ENCODE measurements around the gene OIT3. TPM values are rescaled to one million over a fixed set of nuclear protein-coding genes. Genes with fewer than 3 reads are reported as not detected.

Gene OIT3
- total RNA-seq, 2 donors from 2014 or later = 0.15 to 0.19 TPM

GRCh38 chr10:72886621-72887020, 6.9 kb upstream of the OIT3 start:
- Histone ChIP-seq H3K9me3 (no peaks in the 10 kb centered on the region), H3K36me3 (no peaks in the 10 kb centered on the region), H3K9ac (ENCODE audit: low read depth in 2 of 2, low read length in 2 of 2) (no peak overlapping the region), H3K4me3 (no peak overlapping the region), H3K4me1 (no peaks in the 10 kb centered on the region), H3K27ac (no peak overlapping the region), H3K27me3 (no peaks in the 10 kb centered on the region)
- intact Hi-C loops (cut with DNase I) = no loop called here
- no peak for DNase-seq
- TF ChIP-seq, protein P1, sequence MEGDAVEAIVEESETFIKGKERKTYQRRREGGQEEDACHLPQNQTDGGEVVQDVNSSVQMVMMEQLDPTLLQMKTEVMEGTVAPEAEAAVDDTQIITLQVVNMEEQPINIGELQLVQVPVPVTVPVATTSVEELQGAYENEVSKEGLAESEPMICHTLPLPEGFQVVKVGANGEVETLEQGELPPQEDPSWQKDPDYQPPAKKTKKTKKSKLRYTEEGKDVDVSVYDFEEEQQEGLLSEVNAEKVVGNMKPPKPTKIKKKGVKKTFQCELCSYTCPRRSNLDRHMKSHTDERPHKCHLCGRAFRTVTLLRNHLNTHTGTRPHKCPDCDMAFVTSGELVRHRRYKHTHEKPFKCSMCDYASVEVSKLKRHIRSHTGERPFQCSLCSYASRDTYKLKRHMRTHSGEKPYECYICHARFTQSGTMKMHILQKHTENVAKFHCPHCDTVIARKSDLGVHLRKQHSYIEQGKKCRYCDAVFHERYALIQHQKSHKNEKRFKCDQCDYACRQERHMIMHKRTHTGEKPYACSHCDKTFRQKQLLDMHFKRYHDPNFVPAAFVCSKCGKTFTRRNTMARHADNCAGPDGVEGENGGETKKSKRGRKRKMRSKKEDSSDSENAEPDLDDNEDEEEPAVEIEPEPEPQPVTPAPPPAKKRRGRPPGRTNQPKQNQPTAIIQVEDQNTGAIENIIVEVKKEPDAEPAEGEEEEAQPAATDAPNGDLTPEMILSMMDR (IDR thresholded peaks at IDR 0.05) = no peak

DNA sequence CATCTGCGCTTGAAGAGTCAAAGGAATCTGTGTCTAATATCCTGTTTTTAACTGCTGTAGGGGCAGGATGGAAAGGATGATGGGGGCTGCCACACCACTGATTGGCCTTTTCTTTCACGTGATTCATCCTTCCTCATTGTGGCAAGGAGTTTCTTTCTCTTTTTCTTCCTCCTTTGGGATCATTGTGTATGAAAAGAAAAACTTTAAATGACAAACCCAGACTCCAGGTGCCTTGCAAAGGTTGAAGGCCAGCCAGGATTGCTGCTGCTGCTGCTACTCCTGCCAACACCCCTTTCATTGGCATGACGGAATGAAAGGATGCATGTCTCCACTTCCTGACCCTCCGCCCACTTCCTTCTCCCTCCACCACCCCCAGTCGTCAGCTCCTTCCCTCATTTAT, 6.5 kb upstream of the OIT3 start:
- no peak for DNase-seq
- Histone ChIP-seq H3K4me1 (no peaks in the 10 kb centered on the region), H3K27ac (no peak overlapping the region), H3K27me3 (no peaks in the 10 kb centered on the region), H3K36me3 (no peaks in the 10 kb centered on the region), H3K4me3 (no peak overlapping the region), H3K9ac (ENCODE audit: low read depth in 2 of 2, low read length in 2 of 2) (no peak overlapping the region), H3K9me3 (no peaks in the 10 kb centered on the region)
- intact Hi-C loops (cut with DNase I) = no loop called here
- TF ChIP-seq, protein P1 (IDR thresholded peaks at IDR 0.05) = no peak

GRCh38 chr10:72888151-72888638, 5.3 kb upstream of the OIT3 start:
- no peak for DNase-seq
- Histone ChIP-seq H3K27ac (no peak overlapping the region), H3K27me3 (no peaks in the 10 kb centered on the region), H3K4me1 (no peaks in the 10 kb centered on the region), H3K36me3 (no peaks in the 10 kb centered on the region), H3K9ac (ENCODE audit: low read depth in 2 of 2, low read length in 2 of 2) (no peak overlapping the region), H3K4me3 (no peak overlapping the region), H3K9me3 (no peaks in the 10 kb centered on the region)
- intact Hi-C loops (cut with DNase I) = no loop called here
- TF ChIP-seq, protein P1 (IDR thresholded peaks at IDR 0.05) = no peak

GRCh38 chr10:72889391-72889831, 4.1 kb upstream of the OIT3 start:
- Histone ChIP-seq H3K4me1 (no peaks in the 10 kb centered on the region), H3K27me3 (no peaks in the 10 kb centered on the region), H3K27ac (no peak overlapping the region), H3K36me3 (no peaks in the 10 kb centered on the region), H3K4me3 (no peak overlapping the region), H3K9ac (ENCODE audit: low read depth in 2 of 2, low read length in 2 of 2) (no peak overlapping the region), H3K9me3 (no peaks in the 10 kb centered on the region)
- TF ChIP-seq, protein P1 (IDR thresholded peaks at IDR 0.05) = no peak
- DNase-seq = no peak
- intact Hi-C loops (cut with DNase I) = no loop called here

DNA sequence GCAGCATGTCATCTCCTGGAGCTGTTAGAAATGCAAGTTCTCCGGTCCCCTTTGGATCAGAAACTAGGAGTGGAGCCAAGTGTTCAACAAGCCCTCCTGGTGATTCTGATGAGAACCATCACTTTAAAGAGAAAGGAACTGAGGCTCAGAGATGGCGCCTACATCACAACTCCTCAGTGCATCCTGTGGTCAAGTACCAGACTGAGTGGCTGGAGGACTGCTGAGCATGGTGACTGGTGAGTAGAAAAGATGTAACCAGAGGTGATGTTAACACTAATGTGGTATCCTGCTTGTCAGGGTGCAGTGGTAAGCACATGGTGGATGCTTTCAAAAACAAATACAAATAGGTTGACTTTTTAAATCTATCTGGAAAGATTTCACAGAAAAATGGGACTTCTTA, 3.5 kb upstream of the OIT3 start:
- H3K4me1 ChIP-seq = no peaks in the 10 kb centered on the region
- H3K4me3 ChIP-seq = no peak overlapping the region
- H3K9ac ChIP-seq (ENCODE audit: low read depth in 2 of 2, low read length in 2 of 2) = no peak overlapping the region
- no peaks in the 10 kb centered on the region for H3K27me3 ChIP-seq
- intact Hi-C loops (cut with DNase I) = no loop called here
- TF ChIP-seq, protein P1 (IDR thresholded peaks at IDR 0.05) = no peak
- no peak for DNase-seq
- no peaks in the 10 kb centered on the region for H3K36me3 ChIP-seq
- no peaks in the 10 kb centered on the region for H3K9me3 ChIP-seq
- H3K27ac ChIP-seq = no peak overlapping the region
